Measurements from ENCODE around the gene TTLL11. TPM values are rescaled to one million over a fixed set of nuclear protein-coding genes. Genes with fewer than 3 reads are reported as not detected.

Gene TTLL11
- total RNA-seq, 2 donors from 2014 or later: 2.3 to 4.2 TPM

GRCh38 chr9:121857928-121858327 is 235.2 kb downstream of the TTLL11 start:
- Mint-ChIP-seq H3K36me3 (ENCODE audit: low read depth) (peaks cover 2% of the 10 kb centered on the region), H3K27ac (peak overlapping the region; percentile 14), H3K4me3 (no peak overlapping the region)

GRCh38 chr9:121855476-121855875 is 237.6 kb downstream of the TTLL11 start:
- DNase-seq (no peak), ATAC-seq (no peak)
- Mint-ChIP-seq H3K27ac (no peak overlapping the region), H3K4me3 (no peak overlapping the region), H3K4me1 (no peaks in the 10 kb centered on the region), H3K27me3 (no peaks in the 10 kb centered on the region), H3K36me3 (ENCODE audit: low read depth) (peaks cover 2% of the 10 kb centered on the region)
- no peaks in the 10 kb centered on the region for H3K9me3 ChIP-seq (ENCODE audit: control insufficient read depth, low read length, poor library complexity, severe bottlenecking)

More at GRCh38 chr9:121857928-121858327, 235.2 kb downstream of the TTLL11 start:
- no peaks in the 10 kb centered on the region for H3K27me3 Mint-ChIP-seq
- no peaks in the 10 kb centered on the region for H3K9me3 ChIP-seq (ENCODE audit: control insufficient read depth, low read length, poor library complexity, severe bottlenecking)
- H3K4me1 Mint-ChIP-seq: no peaks in the 10 kb centered on the region
- ATAC-seq (no peak), DNase-seq (no peak)

GRCh38 chr9:121853617-121854395 is 239.3 kb downstream of the TTLL11 start:
- Mint-ChIP-seq H3K27me3 (no peaks in the 10 kb centered on the region), H3K4me1 (no peaks in the 10 kb centered on the region), H3K36me3 (ENCODE audit: low read depth) (peaks cover 2% of the 10 kb centered on the region), H3K27ac (no peak overlapping the region), H3K4me3 (no peak overlapping the region)
- ATAC-seq (no peak), DNase-seq (no peak)
- H3K9me3 ChIP-seq (ENCODE audit: control insufficient read depth, low read length, poor library complexity, severe bottlenecking): no peaks in the 10 kb centered on the region

- Mint-ChIP-seq H3K4me1 (no peaks in the 10 kb centered on the region), H3K27me3 (no peaks in the 10 kb centered on the region), H3K27ac (no peak overlapping the region), H3K4me3 (no peak overlapping the region), H3K36me3 (ENCODE audit: low read depth) (peaks cover 2% of the 10 kb centered on the region)
- ATAC-seq (no peak), DNase-seq (no peak)
- no peaks in the 10 kb centered on the region for H3K9me3 ChIP-seq (ENCODE audit: control insufficient read depth, low read length, poor library complexity, severe bottlenecking)
These were observed 240.2 kb downstream of the TTLL11 start for GRCh38 chr9:121852651-121853616.

- Mint-ChIP-seq H3K4me1 (no peaks in the 10 kb centered on the region), H3K27me3 (no peaks in the 10 kb centered on the region), H3K27ac (no peak overlapping the region), H3K4me3 (no peak overlapping the region), H3K36me3 (ENCODE audit: low read depth) (peaks cover 2% of the 10 kb centered on the region)
- DNase-seq (no peak), ATAC-seq (no peak)
- H3K9me3 ChIP-seq (ENCODE audit: control insufficient read depth, low read length, poor library complexity, severe bottlenecking): no peaks in the 10 kb centered on the region
These were observed 240.9 kb downstream of the TTLL11 start for GRCh38 chr9:121852241-121852640.

GRCh38 chr9:121851641-121852091 is 241.4 kb downstream of the TTLL11 start:
- no peak overlapping the region for H3K4me3 Mint-ChIP-seq
- no peaks in the 10 kb centered on the region for H3K9me3 ChIP-seq (ENCODE audit: control insufficient read depth, low read length, poor library complexity, severe bottlenecking)
- no peaks in the 10 kb centered on the region for H3K4me1 Mint-ChIP-seq
- peaks cover 2% of the 10 kb centered on the region for H3K36me3 Mint-ChIP-seq (ENCODE audit: low read depth)
- H3K27ac Mint-ChIP-seq: no peak overlapping the region
- no peaks in the 10 kb centered on the region for H3K27me3 Mint-ChIP-seq
- ATAC-seq (no peak), DNase-seq (no peak)

GRCh38 chr9:121850366-121850765 is 242.7 kb downstream of the TTLL11 start:
- H3K9me3 ChIP-seq (ENCODE audit: control insufficient read depth, low read length, poor library complexity, severe bottlenecking): no peaks in the 10 kb centered on the region
- Mint-ChIP-seq H3K4me1 (no peaks in the 10 kb centered on the region), H3K36me3 (ENCODE audit: low read depth) (peaks cover 2% of the 10 kb centered on the region), H3K27me3 (no peaks in the 10 kb centered on the region), H3K4me3 (no peak overlapping the region), H3K27ac (no peak overlapping the region)
- ATAC-seq: no peak
- no peak for DNase-seq

- Mint-ChIP-seq H3K27me3 (no peaks in the 10 kb centered on the region), H3K27ac (no peak overlapping the region), H3K4me3 (no peak overlapping the region), H3K4me1 (no peaks in the 10 kb centered on the region), H3K36me3 (ENCODE audit: low read depth) (peaks cover 2% of the 10 kb centered on the region)
- ATAC-seq (no peak), DNase-seq (no peak)
- no peaks in the 10 kb centered on the region for H3K9me3 ChIP-seq (ENCODE audit: control insufficient read depth, low read length, poor library complexity, severe bottlenecking)
These were observed 243.6 kb downstream of the TTLL11 start for GRCh38 chr9:121849554-121849953.

GRCh38 chr9:121844562-121844961 is 248.5 kb downstream of the TTLL11 start:
- no peak overlapping the region for H3K27ac Mint-ChIP-seq
- no peak overlapping the region for H3K4me3 Mint-ChIP-seq
- H3K36me3 Mint-ChIP-seq (ENCODE audit: low read depth): no peaks in the 10 kb centered on the region
- H3K27me3 Mint-ChIP-seq: peaks cover 4% of the 10 kb centered on the region
- H3K9me3 ChIP-seq (ENCODE audit: control insufficient read depth, low read length, poor library complexity, severe bottlenecking): no peaks in the 10 kb centered on the region
- DNase-seq (no peak), ATAC-seq (no peak)
- H3K4me1 Mint-ChIP-seq: no peaks in the 10 kb centered on the region

GRCh38 chr9:121844098-121844497 is 249.0 kb downstream of the TTLL11 start:
- Mint-ChIP-seq H3K27ac (no peak overlapping the region), H3K36me3 (ENCODE audit: low read depth) (no peaks in the 10 kb centered on the region)

GRCh38 chr9:121842612-121842978 is 250.5 kb downstream of the TTLL11 start:
- Mint-ChIP-seq H3K4me1 (no peaks in the 10 kb centered on the region), H3K27ac (no peak overlapping the region), H3K36me3 (ENCODE audit: low read depth) (no peaks in the 10 kb centered on the region), H3K4me3 (no peak overlapping the region), H3K27me3 (peaks cover 4% of the 10 kb centered on the region)
- no peak for DNase-seq
- ATAC-seq: no peak
- H3K9me3 ChIP-seq (ENCODE audit: control insufficient read depth, low read length, poor library complexity, severe bottlenecking): no peaks in the 10 kb centered on the region

More at GRCh38 chr9:121844098-121844497, 249.0 kb downstream of the TTLL11 start:
- Mint-ChIP-seq H3K4me3 (no peak overlapping the region), H3K4me1 (no peaks in the 10 kb centered on the region), H3K27me3 (peaks cover 4% of the 10 kb centered on the region)
- ATAC-seq (no peak), DNase-seq (no peak)
- no peaks in the 10 kb centered on the region for H3K9me3 ChIP-seq (ENCODE audit: control insufficient read depth, low read length, poor library complexity, severe bottlenecking)

GRCh38 chr9:121841771-121842611 is 251.1 kb downstream of the TTLL11 start:
- peaks cover 4% of the 10 kb centered on the region for H3K27me3 Mint-ChIP-seq
- DNase-seq: no peak
- H3K36me3 Mint-ChIP-seq (ENCODE audit: low read depth): no peaks in the 10 kb centered on the region
- no peak overlapping the region for H3K4me3 Mint-ChIP-seq
- no peaks in the 10 kb centered on the region for H3K9me3 ChIP-seq (ENCODE audit: control insufficient read depth, low read length, poor library complexity, severe bottlenecking)
- H3K27ac Mint-ChIP-seq: no peak overlapping the region
- H3K4me1 Mint-ChIP-seq: no peaks in the 10 kb centered on the region
- ATAC-seq: no peak

All from T-helper 17 cell (primary cell).